K562 (cell line): ENCODE results near the gene CDKN1C. TPM values are rescaled to one million over a fixed set of nuclear protein-coding genes. Genes with fewer than 3 reads are reported as not detected.

ENCODE experiments used
- ATAC-seq: fragments of 200-7000 bp; cut with Tn5 transposase; 3 replicates; pipeline ENCODE4 v1.9.1; 2020; ENCODE audit warnings: moderate library complexity
- BruUV-seq: library from RNA; stranded (reverse); fragments of 400-500 nt; replicated peaks from 2 replicates; lab custom pipeline; 2021; lab: Mats Ljungman, UMichigan
- CTCF ChIA-PET: fragments of 300-600 bp; formaldehyde crosslinking; extraction: SDS; loops from one replicate; lab custom pipeline; 2021; ENCODE audit warnings: low intra/inter-chr PET ratio; lab: Yijun Ruan, JAX
- POLR2A ChIA-PET: fragments of 300-600, 350-650 bp; sonication (Branson Sonifier 250); formaldehyde crosslinking; extraction: SDS; loops from one replicate; lab custom pipeline; 2021; ENCODE audit warnings: antibody characterized with exemption, inconsistent platforms; lab: Yijun Ruan, JAX
- DNase-seq, 4 experiments: peaks; one replicate each; pipeline versions ENCODE4 v3.0.0 to v3.0.0-alpha.2; 2011 to 2018; ENCODE audit warnings: low spot score in 3 of 4, mixed read lengths in 3 of 4; ENCODE audit errors: extremely low read depth in 1 of 4
- FAIRE-seq: peaks from 2 replicates; lab custom pipeline; 2011; peaks lifted over from hg19 to GRCh38; lab: Jason Lieb, UNC
- H2AFZ ChIP-seq: 2 replicates; pipeline ENCODE4 v1.6.0; 2011; ENCODE audit warnings: low read depth, low read length, control low read depth, inconsistent platforms
- H3K27ac ChIP-seq: fragments of 200-600 bp; 3 replicates; pipeline ENCODE4 v1.8.0; 2011; ENCODE audit warnings: low read depth, mild to moderate bottlenecking, control low read depth, inconsistent platforms, low read length, moderate library complexity, mixed read lengths; ENCODE audit errors: extremely low read depth
- H3K27me3 ChIP-seq, 2 experiments: fragments of 300-600 bp in 1 of 2; 2 replicates in 1 of 2; 3 replicates in 1 of 2; pipeline versions ENCODE4 v1.6.0 to v1.8.0; 2011; ENCODE audit warnings: inconsistent platforms in 2 of 2, low read length in 2 of 2, mild to moderate bottlenecking in 1 of 2, mixed read lengths in 1 of 2, moderate library complexity in 1 of 2; ENCODE audit not compliant: control insufficient read depth in 2 of 2, insufficient read depth in 2 of 2
- H3K36me3 ChIP-seq: fragments of 300-600 bp; 3 replicates; pipeline ENCODE4 v1.8.0; 2011; ENCODE audit warnings: mild to moderate bottlenecking, low read length, inconsistent platforms; ENCODE audit not compliant: control insufficient read depth, insufficient read depth
- H3K4me1 ChIP-seq, 2 experiments: fragments of 200-600 bp in 1 of 2; replicated peaks in 1 of 2; 2 replicates in 1 of 2; 3 replicates in 1 of 2; pipeline versions ENCODE4 v1.5.1 to v1.8.0; 2011; ENCODE audit warnings: inconsistent platforms in 2 of 2, low read length in 2 of 2, mild to moderate bottlenecking in 1 of 2, mixed read lengths in 1 of 2, moderate library complexity in 1 of 2; ENCODE audit not compliant: control insufficient read depth in 2 of 2, insufficient read depth in 2 of 2
- H3K4me2 ChIP-seq: 2 replicates; pipeline ENCODE4 v1.6.1; 2011; ENCODE audit warnings: low read length, control low read depth, inconsistent platforms, mixed read lengths; ENCODE audit not compliant: insufficient read depth
- H3K4me3 ChIP-seq: fragments of 200-600 bp; sonication (generic), shearing (Covaris generic); 2 replicates; pipeline ENCODE4 v1.5.1; 2016; ENCODE audit warnings: control low read depth, inconsistent platforms
- H3K79me2 ChIP-seq: fragments of 200-600 bp; 3 replicates; pipeline ENCODE4 v1.8.0; 2011; ENCODE audit warnings: low read length, inconsistent platforms; ENCODE audit not compliant: control insufficient read depth, insufficient read depth
- H3K9ac ChIP-seq, 2 experiments: 2 replicates each; pipeline versions ENCODE4 v1.6.0 to v1.6.1; 2011; ENCODE audit warnings: low read depth in 2 of 2, low read length in 2 of 2, control low read depth in 1 of 2, inconsistent platforms in 1 of 2, mild to moderate bottlenecking in 1 of 2, mixed read lengths in 1 of 2; ENCODE audit not compliant: insufficient read depth in 1 of 2
- H3K9me1 ChIP-seq: one replicate; pipeline ENCODE4 v1.6.0; 2011; ENCODE audit warnings: inconsistent platforms, mild to moderate bottlenecking, low read length, moderate library complexity; ENCODE audit not compliant: control insufficient read depth, insufficient read depth
- H3K9me3 ChIP-seq: replicated peaks from 2 replicates; pipeline ENCODE4 v1.5.1; 2011; ENCODE audit warnings: low read depth, low read length, inconsistent platforms; ENCODE audit not compliant: control insufficient read depth, insufficient read depth
- H4K20me1 ChIP-seq: replicated peaks from 2 replicates; pipeline ENCODE4 v1.6.1; 2011; ENCODE audit warnings: low read length, inconsistent platforms, mixed read lengths; ENCODE audit not compliant: control insufficient read depth, insufficient read depth
- MLX ChIP-seq, 2 experiments: fragments of 450-650 bp in 1 of 2; sonication (generic) in 1 of 2; formaldehyde crosslinking; conservative IDR thresholded peaks; 2 replicates each; pipeline versions ENCODE4 v1.4.0 to v1.8.1; 2020 to 2022; ENCODE audit warnings: mild to moderate bottlenecking in 1 of 2, missing genetic modification reagents in 1 of 2
- POLR2AphosphoS5 ChIP-seq: IDR thresholded peaks from 2 replicates; pipeline ENCODE4 v1.6.1; 2011; ENCODE audit warnings: mild to moderate bottlenecking, low read depth, low read length, moderate library complexity; ENCODE audit not compliant: control insufficient read depth, insufficient read depth
- SREBF2 ChIP-seq: sonication (generic); formaldehyde crosslinking; IDR thresholded peaks from 2 replicates; pipeline ENCODE4 v1.4.0; 2020; ENCODE audit warnings: mild to moderate bottlenecking, missing genetic modification reagents
- SRF ChIP-seq, 2 experiments: fragments of 250-450, 450-650 bp in 1 of 2; sonication (Bioruptor Pico) in 1 of 2; sonication (generic) in 1 of 2; formaldehyde crosslinking; IDR thresholded peaks; 2 replicates each; pipeline versions ENCODE4 v1.5.0 to v1.5.1; 2020 to 2022; ENCODE audit warnings: mild to moderate bottlenecking in 1 of 2, missing genetic modification reagents in 1 of 2
- SUPT5H ChIP-seq: fragments of 450-650 bp; IDR thresholded peaks from 2 replicates; pipeline ENCODE4 v1.6.1; 2016
- TFE3 ChIP-seq: fragments of 450-650 bp; formaldehyde crosslinking; IDR thresholded peaks from 2 replicates; pipeline ENCODE4 v1.4.0; 2020; ENCODE audit warnings: mild to moderate bottlenecking, mixed read lengths
- ZNF408 ChIP-seq: fragments of 250-450 bp; sonication (Bioruptor Pico); IDR thresholded peaks from 2 replicates; pipeline ENCODE4 v1.4.0; 2020; ENCODE audit warnings: low read depth, mild to moderate bottlenecking, moderate library complexity
- WGBS: fragments of 100-300 bp; shearing (Covaris generic); methylation state at CpG from one replicate; pipeline ENCODE4 v1.1.6; 2016; ENCODE audit warnings: low coverage, mixed read lengths; ENCODE audit not compliant: insufficient coverage; ENCODE audit errors: missing lambda C conversion rate; 5-methylcytosine and 5-hydroxymethylcytosine counted together
- in situ Hi-C: fragments of 300-500 bp; cut with MboI; formaldehyde crosslinking; loops from 4 replicates; pipeline ENCODE4 v1.15.0; 2018; ENCODE audit warnings: inconsistent platforms, mixed read lengths
- intact Hi-C: fragments of 100-400 bp; cut with micrococcal nuclease; formaldehyde crosslinking; loops from 2 replicates; pipeline ENCODE4 v1.14.2; 2022
- polyA plus RNA-seq, 8 experiments: library from polyadenylated mRNA; depleted of rRNA in 4 of 8; stranded (reverse) in 5 of 8; unstranded in 3 of 8; fragments of >200 nt; fragmentation: Nextera tagmentation in 2 of 8; fragmentation: Illumina TruSeq in 1 of 8; extraction: Ambion mirVana in 2 of 8; extraction: Trizol in 1 of 8; gene quantifications; 2 replicates each; pipeline versions ENCODE4 v1.2.1 to v1.2.3, GENCODE V29; 2011 to 2014; ENCODE audit warnings: inconsistent platforms in 1 of 8, missing spikeins in 1 of 8
- total RNA-seq, 7 experiments: library from RNA; depleted of rRNA in 6 of 7; stranded (reverse); fragments of >200 nt in 6 of 7; fragmentation: Illumina TruSeq in 2 of 7; extraction: Trizol in 2 of 7; gene quantifications; 2 replicates each; pipeline versions ENCODE4 v1.2.1 to v1.2.3, GENCODE V29; 2011 to 2021; ENCODE audit warnings: low replicate concordance in 1 of 7

The CDKN1C gene
- total and polyA plus RNA-seq, 9 of the 15 experiments (the other 6 are each of a cell fraction or from before 2014, with no cell fraction given) = 2.8 to 21.1 (median 9.3) TPM

GRCh38 chr11:2855162-2855561 lies 30.4 kb downstream of the CDKN1C start:
- no peak overlapping the region for H2AFZ ChIP-seq
- H3K27ac ChIP-seq = no peak overlapping the region
- FAIRE-seq = no peak
- intact Hi-C loops (no loop called here), in situ Hi-C loops (no loop called here)
- POLR2A ChIA-PET = interaction anchor here (0.7 to 1.8 kb wide), 3 partner anchors 12 to 526 kb away, joined by 3 to 5 read pairs (median 3); no protein-coding TSS in a partner anchor
- H3K36me3 ChIP-seq = no peaks in the 10 kb centered on the region
- BruUV-seq = no TSS peak
- TF ChIP-seq SUPT5H = no peak
- no peak for TF ChIP-seq MLX (CRISPR knock-in tag; conservative IDR thresholded peaks at IDR 0.05)
- no peak for TF ChIP-seq ZNF408 (CRISPR knock-in tag)
- TF ChIP-seq SRF (CRISPR knock-in tag; IDR thresholded peaks at IDR 0.05) = no peak
- TF ChIP-seq SREBF2 (CRISPR knock-in tag) = no peak
- TF ChIP-seq TFE3 (CRISPR knock-in tag) = no peak
- no peak for TF ChIP-seq POLR2AphosphoS5
- TF ChIP-seq, all 486 proteins: peak for 0
- Histone ChIP-seq H3K4me2 (no peak overlapping the region), H3K4me3 (no peak overlapping the region), H3K79me2 (no peaks in the 10 kb centered on the region), H3K9ac (no peak overlapping the region), H3K4me1 (peaks cover 0 to 44% of the 10 kb centered on the region in 2 experiments; a peak in 2 of 5 replicates), H3K27me3 (peaks cover 0 to 39% of the 10 kb centered on the region in 2 experiments; a peak in 3 of 5 replicates), H4K20me1 (no peaks in the 10 kb centered on the region), H3K9me1 (no peaks in the 10 kb centered on the region), H3K9me3 (no peaks in the 10 kb centered on the region)
- DNase-seq (no peak), ATAC-seq (no peak)
- CTCF ChIA-PET = no interaction called here
- 44% methylated on average over 8 of the region's 8 CpGs for WGBS
